GM23248 (cell line): ENCODE measurements around the gene FREM1.

Experiments used
- EZH2 ChIP-seq: fragments of 200-600 bp; sonication (generic); IDR thresholded peaks from 2 replicates; pipeline ENCODE4 v1.6.1; 2018; ENCODE audit warnings: antibody characterized with exemption, mild to moderate bottlenecking; ENCODE audit not compliant: insufficient read depth, poor library complexity, severe bottlenecking
- EZH2phosphoT487 ChIP-seq: fragments of 200-600 bp; sonication (generic); IDR thresholded peaks from 2 replicates; pipeline ENCODE4 v1.6.1; 2018; ENCODE audit warnings: antibody characterized with exemption, moderate library complexity, mild to moderate bottlenecking, low read depth; ENCODE audit not compliant: insufficient read depth

DNA sequence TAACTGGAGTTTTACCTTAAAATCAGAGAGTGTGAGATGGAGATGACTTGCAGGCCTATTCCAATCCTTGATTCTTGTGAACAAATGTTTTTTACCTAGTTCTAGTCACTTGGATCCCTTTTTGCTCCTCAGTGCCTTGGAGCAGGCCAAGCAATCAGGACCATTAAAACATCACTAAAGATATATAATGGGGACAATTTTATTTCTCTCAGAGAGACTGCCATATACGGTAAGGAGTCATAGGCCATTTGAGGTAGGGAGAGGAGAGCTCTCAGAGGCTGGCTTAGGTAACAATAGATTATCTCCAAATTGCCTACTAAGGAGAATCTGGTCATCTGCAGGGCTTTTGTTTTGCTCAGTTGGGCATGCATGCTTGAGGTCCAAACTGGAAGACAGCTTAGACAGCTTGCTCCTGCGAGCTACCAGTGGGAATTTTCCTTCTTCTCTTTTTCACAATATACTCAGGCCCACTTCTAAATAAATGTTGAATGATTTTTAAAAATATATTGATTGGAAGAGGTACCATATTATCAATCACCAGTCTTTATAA is 44.0 kb downstream of the FREM1 start:
- TF ChIP-seq EZH2phosphoT487 (no peak), EZH2 (no peak)
